Smooth muscle cell (in vitro differentiated cells): Measurements from ENCODE around the gene TCEAL2. TPM values are rescaled to one million over a fixed set of nuclear protein-coding genes. Genes with fewer than 3 reads are reported as not detected.
A peak's percentile ranks its signal among the peaks of the same experiment; 100 is the strongest.
"Not testable (repeated sequence)": the region's sequence is repeated elsewhere in the genome, so short reads cannot be mapped to it uniquely, and the experiment has no call there.

Experiments
- DNase-seq: peaks from one replicate; lab custom pipeline; 2025; ENCODE audit not compliant: unreplicated experiment; lab: John Stamatoyannopoulos, UW
- H2AFZ ChIP-seq: fragments of 200-600 bp; sonication (generic); 2 replicates; pipeline ENCODE4 v1.6.0; 2016; ENCODE audit warnings: antibody characterized with exemption, low read depth, mild to moderate bottlenecking
- H3F3A ChIP-seq: fragments of 200-600 bp; sonication (generic); 2 replicates; pipeline ENCODE4 v1.6.0; 2017; ENCODE audit warnings: antibody characterized with exemption, low read depth
- H3K27ac ChIP-seq: fragments of 200-600 bp; sonication (generic); 2 replicates; pipeline ENCODE4 v1.5.1; 2016; ENCODE audit warnings: low read depth, mild to moderate bottlenecking
- H3K27me3 ChIP-seq: fragments of 200-600 bp; sonication (generic); 2 replicates; pipeline ENCODE4 v1.6.1; 2016; ENCODE audit warnings: low read depth, mild to moderate bottlenecking
- H3K36me3 ChIP-seq: fragments of 200-600 bp; sonication (generic); 2 replicates; pipeline ENCODE4 v1.5.1; 2016; ENCODE audit warnings: low read depth
- H3K4me1 ChIP-seq: fragments of 200-600 bp; sonication (generic); 2 replicates; pipeline ENCODE4 v1.5.1; 2016; ENCODE audit warnings: low read depth
- H3K4me2 ChIP-seq: fragments of 200-600 bp; sonication (generic); 2 replicates; pipeline ENCODE4 v1.6.0; 2016; ENCODE audit warnings: mild to moderate bottlenecking
- H3K4me3 ChIP-seq: fragments of 200-600 bp; sonication (generic); 2 replicates; pipeline ENCODE4 v1.5.1; 2016; ENCODE audit warnings: mild to moderate bottlenecking
- H3K79me2 ChIP-seq: fragments of 200-600 bp; sonication (generic); 2 replicates; pipeline ENCODE4 v1.6.0; 2016; ENCODE audit warnings: low read depth, mild to moderate bottlenecking
- H3K9ac ChIP-seq: fragments of 200-600 bp; sonication (generic); 2 replicates; pipeline ENCODE4 v1.6.0; 2016; ENCODE audit warnings: low read depth
- H3K9me3 ChIP-seq: fragments of 200-600 bp; sonication (generic); replicated peaks from 2 replicates; pipeline ENCODE4 v1.5.1; 2016; ENCODE audit warnings: low read depth
- H4K20me1 ChIP-seq: fragments of 200-600 bp; sonication (generic); 2 replicates; pipeline ENCODE4 v1.6.0; 2016; ENCODE audit warnings: low read depth
- CTCF ChIP-seq: fragments of 200-600 bp; sonication (generic); IDR thresholded peaks from 2 replicates; pipeline ENCODE4 v1.5.1; 2017; ENCODE audit warnings: borderline replicate concordance, mild to moderate bottlenecking, antibody characterized with exemption; ENCODE audit not compliant: insufficient read depth, poor library complexity, severe bottlenecking
- WGBS: methylation state at CpG from one replicate; pipeline ENCODE4 v1.1.7; 2016; ENCODE audit warnings: low lambda C conversion rate; 5-methylcytosine and 5-hydroxymethylcytosine counted together
- polyA plus RNA-seq: library from polyadenylated mRNA; unstranded; fragments of >200 nt; fragmentation: Nextera tagmentation; extraction: Ambion mirVana; gene quantifications from 2 replicates; pipeline ENCODE4 v1.2.1, GENCODE V29; 2016
- total RNA-seq: library from RNA; depleted of rRNA; stranded (reverse); fragments of >200 nt; gene quantifications from 2 replicates; pipeline ENCODE4 v1.2.3, GENCODE V29; 2014

Gene TCEAL2
- total and polyA plus RNA-seq, 2 experiments from 2014 or later = not detected

GRCh38 chrX:102115748-102116147, 9.7 kb upstream of the TCEAL2 start:
- Histone ChIP-seq H3K4me2 (no peak overlapping the region), H3K9me3 (peaks cover 13% of the 10 kb centered on the region), H4K20me1 (no peaks in the 10 kb centered on the region), H3K27me3 (no peaks in the 10 kb centered on the region), H2AFZ (no peak overlapping the region), H3K4me3 (no peak overlapping the region), H3F3A (no peaks in the 10 kb centered on the region), H3K9ac (no peak overlapping the region), H3K36me3 (no peaks in the 10 kb centered on the region), H3K79me2 (no peaks in the 10 kb centered on the region), H3K4me1 (no peaks in the 10 kb centered on the region), H3K27ac (no peak overlapping the region)
- no peak for DNase-seq
- 83% methylated on average over 1 of the region's 2 CpGs for WGBS
- no peak for TF ChIP-seq CTCF

- not testable (repeated sequence) for H4K20me1 ChIP-seq, H3K4me2 ChIP-seq, H3K27me3 ChIP-seq, H3K9ac ChIP-seq, H3F3A ChIP-seq, H3K36me3 ChIP-seq, H3K9me3 ChIP-seq, H3K79me2 ChIP-seq, H2AFZ ChIP-seq, H3K27ac ChIP-seq, H3K4me1 ChIP-seq, DNase-seq
- peak overlapping the region; percentile 15 for H3K4me3 ChIP-seq
- 47% methylated on average over 9 of the region's 10 CpGs for WGBS
These were observed 465 bp upstream of the TCEAL2 start for GRCh38 chrX:102125014-102125413.

GRCh38 chrX:102126080-102126818, 770 bp downstream of the TCEAL2 start:
- H3K4me1 ChIP-seq, H3K4me2 ChIP-seq, H3F3A ChIP-seq, H3K27ac ChIP-seq, H4K20me1 ChIP-seq, H3K27me3 ChIP-seq, H3K36me3 ChIP-seq, H3K9ac ChIP-seq, H3K79me2 ChIP-seq, DNase-seq, H3K9me3 ChIP-seq, H3K4me3 ChIP-seq, H2AFZ ChIP-seq: not testable (repeated sequence)
- WGBS = 54% methylated on average over 18 of the region's 21 CpGs

GRCh38 chrX:102126863-102127262, 1.4 kb downstream of the TCEAL2 start:
- Histone ChIP-seq H3K4me2 (no peak overlapping the region), H3K36me3 (no peaks in the 10 kb centered on the region), H3K4me3 (no peak overlapping the region), H3K27me3 (peaks cover 9% of the 10 kb centered on the region), H2AFZ (no peak overlapping the region), H3K9ac (no peak overlapping the region), H3F3A (no peaks in the 10 kb centered on the region), H3K79me2 (no peaks in the 10 kb centered on the region), H3K4me1 (no peaks in the 10 kb centered on the region), H3K9me3 (no peaks in the 10 kb centered on the region), H4K20me1 (no peaks in the 10 kb centered on the region), H3K27ac (no peak overlapping the region)
- no peak for TF ChIP-seq CTCF
- no peak for DNase-seq
- WGBS = 58% methylated on average over 8 of the region's 8 CpGs
